Skeletal muscle satellite cell (primary cell): ENCODE results near the gene ANKRD27.

Experiments used
- H3K27me3 ChIP-seq: 2 replicates; pipeline ENCODE4 v1.7.0; 2013; ENCODE audit warnings: low read length; ENCODE audit not compliant: control insufficient read depth, insufficient read depth
- H3K36me3 ChIP-seq: 2 replicates; pipeline ENCODE4 v1.7.0; 2013; ENCODE audit warnings: mild to moderate bottlenecking, control low read depth, low read length; ENCODE audit not compliant: insufficient read depth
- H3K4me1 ChIP-seq: 2 replicates; pipeline ENCODE4 v1.7.0; 2013; ENCODE audit warnings: low read length; ENCODE audit not compliant: control insufficient read depth, insufficient read depth
- H3K4me2 ChIP-seq: 2 replicates; pipeline ENCODE4 v1.7.0; 2013; ENCODE audit warnings: mild to moderate bottlenecking, low read length
- H3K4me3 ChIP-seq: 2 replicates; pipeline ENCODE4 v1.7.0; 2013; ENCODE audit warnings: low read length
- H3K9ac ChIP-seq: 2 replicates; pipeline ENCODE4 v1.7.0; 2013; ENCODE audit warnings: mild to moderate bottlenecking, low read depth, low read length, moderate library complexity
- H3K9me3 ChIP-seq: replicated peaks from 2 replicates; pipeline ENCODE4 v1.7.0; 2013; ENCODE audit warnings: mild to moderate bottlenecking, control low read depth, low read length

The ANKRD27 gene

GRCh38 chr19:32687681-32688080, 12.7 kb upstream of the ANKRD27 start:
- no peak overlapping the region for H3K4me2 ChIP-seq
- no peak overlapping the region for H3K9ac ChIP-seq
- H3K27me3 ChIP-seq: no peaks in the 10 kb centered on the region
- H3K36me3 ChIP-seq: no peaks in the 10 kb centered on the region
- H3K9me3 ChIP-seq: no peaks in the 10 kb centered on the region
- no peak overlapping the region for H3K4me3 ChIP-seq
- peaks cover 21% of the 10 kb centered on the region for H3K4me1 ChIP-seq

GRCh38 chr19:32686847-32687475, 12.0 kb upstream of the ANKRD27 start:
- H3K27me3 ChIP-seq: peaks cover 3% of the 10 kb centered on the region

GRCh38 chr19:32682317-32682716, 7.3 kb upstream of the ANKRD27 start:
- Histone ChIP-seq H3K4me1 (peaks cover 5% of the 10 kb centered on the region), H3K36me3 (no peaks in the 10 kb centered on the region), H3K9me3 (no peaks in the 10 kb centered on the region), H3K4me2 (no peak overlapping the region), H3K27me3 (peaks cover 10% of the 10 kb centered on the region), H3K4me3 (no peak overlapping the region), H3K9ac (no peak overlapping the region)

More at GRCh38 chr19:32686847-32687475, 12.0 kb upstream of the ANKRD27 start:
- Histone ChIP-seq H3K36me3 (no peaks in the 10 kb centered on the region), H3K4me3 (no peak overlapping the region), H3K4me2 (no peak overlapping the region), H3K9me3 (no peaks in the 10 kb centered on the region), H3K4me1 (peaks cover 19% of the 10 kb centered on the region), H3K9ac (no peak overlapping the region)

GRCh38 chr19:32680986-32681385, 6.0 kb upstream of the ANKRD27 start:
- Histone ChIP-seq H3K36me3 (no peaks in the 10 kb centered on the region), H3K27me3 (peaks cover 23% of the 10 kb centered on the region), H3K4me3 (no peak overlapping the region), H3K9me3 (no peaks in the 10 kb centered on the region), H3K4me2 (no peak overlapping the region), H3K4me1 (peaks cover 8% of the 10 kb centered on the region), H3K9ac (no peak overlapping the region)

DNA sequence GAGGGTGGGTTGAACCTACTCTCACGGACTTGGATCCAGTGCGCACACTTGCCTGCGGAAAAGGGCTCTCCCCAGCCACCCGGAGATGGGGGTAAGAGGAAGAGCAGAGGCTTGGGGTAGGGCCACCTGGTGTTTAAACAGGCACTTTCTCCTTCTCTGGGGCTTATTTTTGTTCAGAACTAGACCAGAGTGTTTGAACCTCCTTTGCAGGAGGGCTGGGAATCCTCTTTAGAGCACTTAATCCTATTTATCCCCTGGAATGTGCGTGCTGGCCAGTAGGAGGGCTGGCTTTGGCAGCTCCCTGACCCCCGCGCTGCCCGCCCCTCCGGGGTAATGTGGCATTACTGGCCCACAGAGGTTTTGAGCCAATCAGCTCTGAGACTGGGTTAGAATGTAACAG, 2.7 kb upstream of the ANKRD27 start:
- Histone ChIP-seq H3K4me2 (peak overlapping the region; percentile 34), H3K9ac (no peak overlapping the region), H3K36me3 (no peaks in the 10 kb centered on the region), H3K4me1 (peaks cover 24% of the 10 kb centered on the region), H3K9me3 (no peaks in the 10 kb centered on the region), H3K4me3 (no peak overlapping the region), H3K27me3 (peaks cover 26% of the 10 kb centered on the region)

GRCh38 chr19:32676895-32677359, 1.9 kb upstream of the ANKRD27 start:
- H3K4me2 ChIP-seq: no peak overlapping the region
- no peak overlapping the region for H3K4me3 ChIP-seq
- peaks cover 23% of the 10 kb centered on the region for H3K27me3 ChIP-seq
- H3K4me1 ChIP-seq: peaks cover 24% of the 10 kb centered on the region
- no peaks in the 10 kb centered on the region for H3K9me3 ChIP-seq
- no peaks in the 10 kb centered on the region for H3K36me3 ChIP-seq
- no peak overlapping the region for H3K9ac ChIP-seq

- H3K4me1 ChIP-seq: peaks cover 24% of the 10 kb centered on the region
- no peaks in the 10 kb centered on the region for H3K36me3 ChIP-seq
- no peaks in the 10 kb centered on the region for H3K9me3 ChIP-seq
- H3K4me2 ChIP-seq: peak overlapping the region; percentile 97
- no peak overlapping the region for H3K9ac ChIP-seq
- peaks cover 23% of the 10 kb centered on the region for H3K27me3 ChIP-seq
- peak overlapping the region; percentile 88 for H3K4me3 ChIP-seq
Measured at GRCh38 chr19:32676186-32676894, 1.4 kb upstream of the ANKRD27 start.

DNA sequence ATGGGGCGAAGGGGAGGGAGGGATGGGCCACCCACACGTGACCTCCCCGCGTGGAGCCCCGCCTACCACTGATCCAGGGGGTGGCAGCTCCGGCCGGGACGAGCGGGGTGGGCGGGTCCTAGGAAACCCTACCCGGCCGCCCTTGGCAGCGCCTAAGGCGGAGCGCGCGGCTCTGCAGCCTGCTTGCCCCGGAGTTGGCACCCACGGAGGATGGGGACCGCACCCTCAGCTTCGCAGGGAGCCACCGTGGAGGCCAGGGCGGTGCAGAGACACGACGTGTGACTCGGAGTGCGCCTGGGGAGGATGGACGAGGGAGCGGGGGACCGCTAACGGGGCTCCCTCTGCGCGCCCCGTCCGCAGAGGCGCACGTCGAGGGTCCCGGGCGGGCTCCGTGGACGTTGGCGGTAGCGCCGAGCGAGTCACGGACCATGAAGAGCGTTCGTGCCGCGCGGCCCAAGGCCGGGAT, 773 bp upstream of the ANKRD27 start, which contains the start of gene RGS9BP:
Gene RGS9BP (plus strand): TSS at position 129 of the 466 bp plus-strand sequence. CDS start 416 bp downstream, outside the sequence.
- Histone ChIP-seq H3K9ac (peak within 1 kb of the TSS; percentile 83), H3K4me2 (peak within 1 kb of the TSS; percentile 100), H3K36me3 (no peaks in the 10 kb centered on the region), H3K4me3 (peak within 1 kb of the TSS; percentile 88), H3K27me3 (peaks cover 23% of the 10 kb centered on the region), H3K4me1 (peaks cover 24% of the 10 kb centered on the region), H3K9me3 (no peaks in the 10 kb centered on the region)

- H3K27me3 ChIP-seq: peaks cover 23% of the 10 kb centered on the region
- H3K9me3 ChIP-seq: no peaks in the 10 kb centered on the region
- peak overlapping the region; percentile 83 for H3K9ac ChIP-seq
- H3K36me3 ChIP-seq: no peaks in the 10 kb centered on the region
- peak overlapping the region; percentile 88 for H3K4me3 ChIP-seq
- H3K4me1 ChIP-seq: peaks cover 24% of the 10 kb centered on the region
- peak overlapping the region; percentile 100 for H3K4me2 ChIP-seq
Measured at GRCh38 chr19:32674153-32674930, 638 bp downstream of the ANKRD27 start.

GRCh38 chr19:32673573-32673972, 1.4 kb downstream of the ANKRD27 start:
- peak overlapping the region; percentile 83 for H3K9ac ChIP-seq
- H3K36me3 ChIP-seq: no peaks in the 10 kb centered on the region
- peaks cover 24% of the 10 kb centered on the region for H3K4me1 ChIP-seq
- peaks cover 23% of the 10 kb centered on the region for H3K27me3 ChIP-seq
- peak overlapping the region; percentile 88 for H3K4me3 ChIP-seq
- H3K4me2 ChIP-seq: peak overlapping the region; percentile 100
- no peaks in the 10 kb centered on the region for H3K9me3 ChIP-seq

DNA sequence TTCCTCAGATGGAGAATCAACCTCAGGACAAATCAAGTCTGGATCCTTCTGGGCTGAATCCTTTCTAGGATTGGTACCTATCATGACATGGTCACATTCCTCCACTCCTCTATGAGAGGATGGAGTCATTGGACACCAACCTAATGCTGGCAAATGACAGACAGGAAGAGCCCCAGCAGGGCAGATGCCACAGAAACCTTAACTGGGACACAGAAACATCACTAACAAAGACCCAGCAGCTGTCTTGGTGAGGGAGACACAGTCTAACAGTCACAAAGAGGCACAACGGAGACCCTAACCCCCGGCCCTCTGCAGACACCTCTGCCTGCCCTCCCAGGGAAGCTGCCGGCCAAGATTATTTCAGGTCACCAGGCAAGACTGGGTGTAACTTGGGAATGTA, 2.1 kb downstream of the ANKRD27 start:
- Histone ChIP-seq H3K27me3 (peaks cover 21% of the 10 kb centered on the region), H3K4me3 (no peak overlapping the region), H3K4me1 (peaks cover 24% of the 10 kb centered on the region), H3K36me3 (no peaks in the 10 kb centered on the region), H3K4me2 (peak overlapping the region; percentile 0), H3K9me3 (no peaks in the 10 kb centered on the region), H3K9ac (no peak overlapping the region)
